PC-3 (cell line): ENCODE data around the gene GNB5.

Experiments
- EZH2 ChIP-seq: fragments of 300-600 bp; sonication (generic); IDR thresholded peaks from one replicate; pipeline ENCODE4 v1.6.1; 2017; ENCODE audit warnings: antibody characterized with exemption, mild to moderate bottlenecking, low read length; ENCODE audit not compliant: unreplicated experiment
- TF ChIP-seq, protein P1 (sequence below): fragments of 300-600 bp; sonication (generic); conservative IDR thresholded peaks from 2 replicates; pipeline ENCODE4 v1.5.1; 2017; ENCODE audit warnings: antibody characterized with exemption, low read depth, mild to moderate bottlenecking, low read length

DNA sequence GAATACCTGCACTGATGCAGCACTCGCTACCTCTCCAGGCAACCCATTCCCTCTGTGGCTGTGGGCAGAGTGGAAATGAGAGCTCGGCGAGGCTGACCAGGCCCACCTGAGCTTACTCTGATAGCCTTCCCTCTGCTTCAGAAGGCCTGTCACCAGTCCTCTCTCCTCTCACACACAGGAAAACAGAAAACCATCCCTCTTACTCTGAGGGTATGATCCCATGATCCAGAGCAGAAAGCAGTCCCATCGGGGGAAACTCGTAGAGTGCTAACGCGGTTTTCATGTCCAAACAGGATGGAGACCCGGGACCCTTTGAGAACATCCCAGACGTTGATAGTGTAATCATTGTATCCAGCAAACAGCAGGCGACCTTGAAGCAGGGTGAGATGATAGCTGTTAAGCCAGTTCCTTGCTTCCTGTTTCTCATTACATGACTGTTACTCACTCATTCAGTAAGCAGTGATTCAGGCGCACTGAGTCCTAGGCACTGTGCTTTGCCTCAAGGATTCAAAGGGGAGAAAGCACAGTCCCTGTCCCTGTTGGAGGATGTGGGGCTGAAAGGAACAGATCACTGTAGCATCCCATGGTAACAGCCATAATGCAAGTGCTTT, 66.8 kb downstream of the GNB5 start:
- TF ChIP-seq, protein P1, sequence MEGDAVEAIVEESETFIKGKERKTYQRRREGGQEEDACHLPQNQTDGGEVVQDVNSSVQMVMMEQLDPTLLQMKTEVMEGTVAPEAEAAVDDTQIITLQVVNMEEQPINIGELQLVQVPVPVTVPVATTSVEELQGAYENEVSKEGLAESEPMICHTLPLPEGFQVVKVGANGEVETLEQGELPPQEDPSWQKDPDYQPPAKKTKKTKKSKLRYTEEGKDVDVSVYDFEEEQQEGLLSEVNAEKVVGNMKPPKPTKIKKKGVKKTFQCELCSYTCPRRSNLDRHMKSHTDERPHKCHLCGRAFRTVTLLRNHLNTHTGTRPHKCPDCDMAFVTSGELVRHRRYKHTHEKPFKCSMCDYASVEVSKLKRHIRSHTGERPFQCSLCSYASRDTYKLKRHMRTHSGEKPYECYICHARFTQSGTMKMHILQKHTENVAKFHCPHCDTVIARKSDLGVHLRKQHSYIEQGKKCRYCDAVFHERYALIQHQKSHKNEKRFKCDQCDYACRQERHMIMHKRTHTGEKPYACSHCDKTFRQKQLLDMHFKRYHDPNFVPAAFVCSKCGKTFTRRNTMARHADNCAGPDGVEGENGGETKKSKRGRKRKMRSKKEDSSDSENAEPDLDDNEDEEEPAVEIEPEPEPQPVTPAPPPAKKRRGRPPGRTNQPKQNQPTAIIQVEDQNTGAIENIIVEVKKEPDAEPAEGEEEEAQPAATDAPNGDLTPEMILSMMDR: no peak
- no peak for TF ChIP-seq EZH2
